Chondrocyte (in vitro differentiated cells): ENCODE data around the gene FJX1. TPM values are rescaled to one million over a fixed set of nuclear protein-coding genes. Genes with fewer than 3 reads are reported as not detected.
"Not testable (repeated sequence)": the region's sequence is repeated elsewhere in the genome, so short reads cannot be mapped to it uniquely, and the experiment has no call there.

Source experiments
- DNase-seq: peaks from one replicate; pipeline ENCODE4 v3.0.0; 2021; ENCODE audit warnings: mixed read lengths, low spot score
- H3K27ac Mint-ChIP-seq: one replicate; pipeline ENCODE4 v1.8.0; 2021; ENCODE audit warnings: mild to moderate bottlenecking, moderate library complexity, mixed read lengths; ENCODE audit not compliant: unreplicated experiment
- H3K27me3 Mint-ChIP-seq: 2 replicates; pipeline ENCODE4 v1.8.0; 2021; ENCODE audit warnings: low read depth, mixed read lengths
- H3K36me3 Mint-ChIP-seq: 2 replicates; pipeline ENCODE4 v1.8.0; 2021; ENCODE audit warnings: low read depth, mixed read lengths
- H3K4me1 Mint-ChIP-seq: 2 replicates; pipeline ENCODE4 v1.8.0; 2021; ENCODE audit warnings: low read depth, mild to moderate bottlenecking, mixed read lengths
- H3K4me3 Mint-ChIP-seq: one replicate; pipeline ENCODE4 v1.8.0; 2021; ENCODE audit warnings: mild to moderate bottlenecking, moderate library complexity, mixed read lengths; ENCODE audit not compliant: unreplicated experiment
- H3K9me3 Mint-ChIP-seq: 2 replicates; pipeline ENCODE4 v1.8.0; 2021; ENCODE audit warnings: low read depth, mixed read lengths
- total RNA-seq: library from RNA; stranded (reverse); gene quantifications from 3 replicates; pipeline ENCODE4 v1.2.1, GENCODE V29; 2021
- TF ChIP-seq, protein P1 (sequence below): fragments of 200-600 bp; sonication (generic); IDR thresholded peaks from 2 replicates; pipeline ENCODE4 v1.5.0; 2021; ENCODE audit warnings: antibody characterized with exemption, mild to moderate bottlenecking, moderate library complexity

The FJX1 gene
- total RNA-seq, 1 donor from 2014 or later, result 15.9 TPM

DNA sequence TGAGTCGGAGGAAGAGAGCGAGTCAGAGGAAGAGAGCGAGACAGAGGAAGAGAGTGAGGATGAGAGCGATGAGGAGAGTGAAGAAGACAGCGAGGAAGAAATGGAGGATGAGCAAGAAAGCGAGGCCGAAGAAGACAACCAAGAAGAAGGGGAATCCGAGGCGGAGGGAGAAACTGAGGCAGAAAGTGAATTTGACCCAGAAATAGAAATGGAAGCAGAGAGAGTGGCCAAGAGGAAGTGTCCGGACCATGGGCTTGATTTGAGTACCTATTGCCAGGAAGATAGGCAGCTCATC lies 45.1 kb downstream of the FJX1 start:
- peak overlapping the region; percentile 98 for H3K4me3 Mint-ChIP-seq
- H3K27ac Mint-ChIP-seq, result peak overlapping the region; percentile 99
- TF ChIP-seq, protein P1, sequence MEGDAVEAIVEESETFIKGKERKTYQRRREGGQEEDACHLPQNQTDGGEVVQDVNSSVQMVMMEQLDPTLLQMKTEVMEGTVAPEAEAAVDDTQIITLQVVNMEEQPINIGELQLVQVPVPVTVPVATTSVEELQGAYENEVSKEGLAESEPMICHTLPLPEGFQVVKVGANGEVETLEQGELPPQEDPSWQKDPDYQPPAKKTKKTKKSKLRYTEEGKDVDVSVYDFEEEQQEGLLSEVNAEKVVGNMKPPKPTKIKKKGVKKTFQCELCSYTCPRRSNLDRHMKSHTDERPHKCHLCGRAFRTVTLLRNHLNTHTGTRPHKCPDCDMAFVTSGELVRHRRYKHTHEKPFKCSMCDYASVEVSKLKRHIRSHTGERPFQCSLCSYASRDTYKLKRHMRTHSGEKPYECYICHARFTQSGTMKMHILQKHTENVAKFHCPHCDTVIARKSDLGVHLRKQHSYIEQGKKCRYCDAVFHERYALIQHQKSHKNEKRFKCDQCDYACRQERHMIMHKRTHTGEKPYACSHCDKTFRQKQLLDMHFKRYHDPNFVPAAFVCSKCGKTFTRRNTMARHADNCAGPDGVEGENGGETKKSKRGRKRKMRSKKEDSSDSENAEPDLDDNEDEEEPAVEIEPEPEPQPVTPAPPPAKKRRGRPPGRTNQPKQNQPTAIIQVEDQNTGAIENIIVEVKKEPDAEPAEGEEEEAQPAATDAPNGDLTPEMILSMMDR, result no peak
- H3K4me1 Mint-ChIP-seq, result peaks cover 44% of the 10 kb centered on the region
- no peaks in the 10 kb centered on the region for H3K27me3 Mint-ChIP-seq
- DNase-seq, result no peak
- H3K9me3 Mint-ChIP-seq, result peaks cover 30% of the 10 kb centered on the region
- H3K36me3 Mint-ChIP-seq, result peaks cover 21% of the 10 kb centered on the region

DNA sequence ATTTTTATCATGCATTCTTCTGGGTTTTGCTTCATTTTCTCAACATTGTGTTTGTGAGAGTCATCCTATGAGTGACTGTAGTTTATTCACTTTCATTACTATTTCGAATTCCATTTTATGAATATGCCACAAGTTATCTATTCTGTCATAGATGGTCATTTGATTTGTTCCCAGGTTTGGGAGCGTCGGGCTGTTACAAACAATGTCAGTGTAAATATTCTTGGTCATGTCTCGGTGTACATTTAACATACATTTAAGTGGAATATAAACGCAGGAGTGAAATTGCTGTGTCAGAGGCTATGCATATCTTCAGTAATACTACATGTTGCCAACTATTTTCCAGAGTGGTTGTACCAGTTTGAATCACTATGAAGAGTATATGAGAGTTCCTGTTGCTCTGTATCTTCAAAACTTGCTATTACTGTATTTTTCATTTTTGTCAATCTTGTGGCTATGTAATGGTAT lies 46.7 kb downstream of the FJX1 start:
- peaks cover 48% of the 10 kb centered on the region for H3K4me1 Mint-ChIP-seq
- no peaks in the 10 kb centered on the region for H3K27me3 Mint-ChIP-seq
- H3K9me3 Mint-ChIP-seq, result peaks cover 30% of the 10 kb centered on the region
- no peak overlapping the region for H3K4me3 Mint-ChIP-seq
- H3K27ac Mint-ChIP-seq, result peak overlapping the region; percentile 10
- H3K36me3 Mint-ChIP-seq, result peaks cover 22% of the 10 kb centered on the region
- DNase-seq, result no peak
- TF ChIP-seq, protein P1, result no peak

DNA sequence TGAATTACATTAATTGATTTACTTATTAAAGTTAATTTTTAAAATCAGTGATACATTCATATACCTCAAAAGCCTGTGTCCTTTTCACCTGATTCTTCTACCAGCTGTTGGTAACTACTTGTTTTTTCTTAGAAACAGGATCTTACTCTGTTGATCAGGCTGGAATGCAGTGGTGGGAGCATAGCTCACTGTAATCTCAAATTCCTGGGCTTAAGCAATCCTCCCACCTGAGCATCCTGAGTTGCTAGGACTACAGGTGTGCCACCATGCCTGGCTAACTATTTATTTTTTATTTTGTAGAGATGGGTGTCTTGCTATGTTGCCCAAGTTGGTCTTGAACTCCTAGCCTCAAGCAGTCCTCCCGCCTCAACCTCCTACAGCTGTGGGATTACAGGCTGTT lies 49.0 kb downstream of the FJX1 start:
- Mint-ChIP-seq H3K4me3 (no peak overlapping the region), H3K36me3 (peaks cover 24% of the 10 kb centered on the region), H3K27ac (no peak overlapping the region), H3K27me3 (no peaks in the 10 kb centered on the region), H3K4me1 (peaks cover 61% of the 10 kb centered on the region), H3K9me3 (peaks cover 30% of the 10 kb centered on the region)
- TF ChIP-seq, protein P1, result no peak
- no peak for DNase-seq

DNA sequence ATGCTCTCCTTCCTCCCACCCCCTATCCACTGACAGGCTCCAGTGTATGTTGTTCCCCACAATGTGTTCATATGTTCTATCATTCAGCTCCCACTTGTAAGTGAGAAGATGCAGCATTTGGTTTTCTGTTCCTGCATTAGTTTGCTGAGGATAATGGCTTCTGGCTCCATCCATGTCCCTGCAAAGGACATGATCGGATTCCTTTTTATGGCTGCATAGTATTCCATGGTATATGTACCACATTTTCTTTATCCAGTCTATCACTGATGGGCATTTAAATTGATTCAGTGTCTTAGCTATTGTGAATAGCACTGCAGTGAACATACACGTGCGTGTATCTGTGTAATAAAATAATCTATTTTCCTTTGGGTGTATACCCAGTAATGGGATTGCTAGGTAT lies 50.1 kb downstream of the FJX1 start:
- not testable (repeated sequence) for DNase-seq, H3K27ac Mint-ChIP-seq, H3K27me3 Mint-ChIP-seq, H3K4me3 Mint-ChIP-seq
- Mint-ChIP-seq H3K36me3 (peaks cover 20% of the 10 kb centered on the region), H3K9me3 (peaks cover 26% of the 10 kb centered on the region), H3K4me1 (peaks cover 61% of the 10 kb centered on the region)

Other genes with a start within 250 kb of the FJX1 start
- 0.10 to 1.1 TPM (median 0.26 TPM) in 3 replicates for gene SLC1A2, start 198.9 kb upstream of the FJX1 start, total RNA-seq
- gene PAMR1, start 92.8 kb upstream of the FJX1 start, total RNA-seq, result 1.4 to 2.9 TPM (median 1.6 TPM) in 3 replicates
- 62.7 to 74.6 TPM (median 68.7 TPM) in 3 replicates for gene TRIM44, start 44.3 kb downstream of the FJX1 start, total RNA-seq